NCI-H1105 (cell line): ENCODE measurements around the gene PCBP1.
"Not testable (repeated sequence)": the region's sequence is repeated elsewhere in the genome, so short reads cannot be mapped to it uniquely, and the experiment has no call there.

ENCODE experiments used
- DNase-seq: peaks from one replicate; lab custom pipeline; 2025; lab: John Stamatoyannopoulos, UW

The PCBP1 gene

GRCh38 chr2:70098032-70098431, 10.8 kb downstream of the PCBP1 start:
- DNase-seq: no peak

GRCh38 chr2:70099270-70099669, 12.0 kb downstream of the PCBP1 start:
- no peak for DNase-seq

- no peak for DNase-seq
Measured at GRCh38 chr2:70101174-70101573, 13.9 kb downstream of the PCBP1 start.

- not testable (repeated sequence) for DNase-seq
Measured at GRCh38 chr2:70101686-70102085, 14.4 kb downstream of the PCBP1 start.

GRCh38 chr2:70102323-70102905, 15.1 kb downstream of the PCBP1 start:
- DNase-seq: not testable (repeated sequence)

DNA sequence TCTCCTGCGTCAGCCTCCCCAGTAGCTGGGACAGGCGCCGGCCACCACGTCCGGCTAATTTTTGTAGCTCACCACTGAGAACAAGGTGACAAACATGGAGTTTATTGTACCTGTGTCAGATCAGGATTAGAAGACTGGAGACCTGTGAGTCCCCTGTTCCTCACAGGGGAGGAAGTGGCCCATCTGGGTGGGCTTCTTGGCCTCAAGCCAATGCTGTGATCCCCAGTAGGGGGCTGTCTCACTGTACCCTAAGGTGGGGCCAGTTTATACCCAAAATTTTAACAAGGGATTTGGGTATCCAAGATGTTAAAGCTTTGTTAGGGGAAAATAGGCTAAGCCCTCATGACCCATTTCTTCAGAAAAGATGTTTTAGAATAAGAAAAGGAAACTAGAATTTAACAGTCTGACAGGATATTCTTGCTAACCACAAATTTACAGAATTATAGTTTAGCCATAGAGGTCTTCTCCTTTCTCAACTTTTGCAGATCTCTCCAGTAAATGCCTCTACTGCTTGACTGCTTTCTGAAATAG, 16.3 kb downstream of the PCBP1 start:
- DNase-seq: no peak

DNA sequence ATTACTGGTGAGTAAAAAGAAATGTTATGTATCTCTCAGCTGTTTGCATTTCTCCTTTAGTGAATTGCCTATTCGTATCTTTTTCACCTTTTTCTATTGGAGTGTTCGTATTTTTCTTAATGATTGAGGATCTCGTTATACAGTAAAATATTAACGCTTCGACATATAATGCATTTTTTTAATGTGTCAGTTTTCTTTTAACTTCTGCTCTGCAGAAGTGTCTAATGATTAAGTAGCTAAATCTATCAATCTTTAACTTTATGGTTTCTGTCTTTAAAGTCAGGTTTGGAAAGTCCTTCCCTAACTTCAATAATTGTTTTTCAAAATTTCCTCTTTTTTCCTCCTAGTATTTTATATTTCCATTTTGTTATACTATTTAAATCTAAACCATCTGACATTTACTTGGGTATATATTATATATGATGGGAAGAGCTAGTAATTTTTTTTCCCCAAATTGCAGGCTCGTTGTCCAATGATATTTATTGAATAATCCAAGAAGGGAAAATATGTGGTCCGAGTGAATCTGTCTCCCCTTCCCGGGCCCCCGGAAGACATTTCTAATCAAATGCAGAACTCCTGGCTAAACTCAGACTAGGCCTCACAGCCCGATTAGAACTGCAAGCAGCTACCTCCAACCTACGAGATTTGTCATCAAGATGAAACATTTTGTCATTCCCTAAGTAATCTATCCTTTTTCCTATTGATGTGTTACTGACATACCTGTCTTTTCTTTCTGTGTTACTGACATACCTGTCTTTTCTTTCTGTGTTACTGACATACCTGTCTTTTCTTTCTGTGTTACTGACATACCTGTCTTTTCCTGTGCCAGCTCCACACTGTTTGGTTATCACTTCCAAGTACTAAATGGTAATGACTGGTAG, 17.2 kb downstream of the PCBP1 start:
- DNase-seq: no peak

- not testable (repeated sequence) for DNase-seq
Measured at GRCh38 chr2:70106138-70106537, 18.9 kb downstream of the PCBP1 start.

DNA sequence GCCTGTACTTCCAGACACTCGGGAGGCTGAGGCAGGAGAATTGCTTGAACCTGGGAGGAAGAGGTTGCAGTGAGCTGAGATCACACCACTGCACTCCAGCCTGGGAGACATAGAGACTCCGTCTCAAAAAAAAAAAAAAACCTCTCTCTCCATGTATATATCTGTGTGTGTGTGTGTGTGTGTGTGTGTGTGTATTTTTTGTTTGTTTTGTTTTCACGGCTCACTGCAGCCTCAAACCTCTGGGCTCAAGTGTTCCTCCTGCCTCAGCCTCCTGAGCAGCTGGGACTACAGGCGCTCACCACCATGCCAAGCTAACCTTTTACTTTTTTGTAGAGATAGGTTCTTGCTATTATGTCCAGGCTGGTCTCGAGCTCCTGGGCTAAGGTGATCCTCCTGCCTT, 23.1 kb downstream of the PCBP1 start:
- DNase-seq: not testable (repeated sequence)

DNA sequence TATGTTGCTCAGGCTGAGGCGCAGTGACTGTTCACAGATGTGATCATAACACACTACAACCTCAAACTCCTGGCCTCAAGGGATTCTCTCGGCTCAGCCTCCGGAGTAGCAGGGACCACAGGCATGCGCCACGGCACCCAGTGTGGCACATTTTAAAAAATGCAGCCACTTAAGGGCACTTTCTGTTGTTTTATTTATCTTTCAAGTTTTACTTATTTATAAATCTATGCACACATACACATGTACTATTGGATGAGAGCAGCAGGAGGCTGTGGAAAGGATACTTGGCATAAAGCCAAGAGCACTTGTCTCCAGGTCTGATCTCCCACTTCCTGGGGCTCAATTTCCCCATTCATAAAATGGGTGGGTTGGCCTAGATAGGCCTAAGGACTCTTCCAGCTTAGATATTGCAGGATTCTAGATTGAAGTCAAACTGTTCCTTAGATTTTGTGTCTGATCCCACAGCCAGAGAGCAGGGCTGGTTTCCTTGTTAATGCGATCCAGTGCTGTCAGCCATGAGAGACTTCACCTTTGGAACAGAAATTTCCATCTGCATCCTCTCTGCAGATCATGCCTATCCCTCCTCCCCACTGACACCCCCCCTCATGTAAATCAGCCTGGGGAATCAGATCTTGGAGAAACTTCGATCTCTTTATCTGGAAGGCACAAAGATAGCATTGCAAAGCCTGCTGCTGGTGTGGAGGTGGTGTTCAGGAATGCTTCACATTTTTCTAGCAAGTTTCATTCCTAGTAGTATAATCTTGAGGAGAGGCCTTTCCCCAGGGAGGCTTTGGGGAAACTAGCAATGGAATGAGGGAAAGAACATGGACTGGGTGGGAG, 24.7 kb downstream of the PCBP1 start:
- peak; percentile 2 for DNase-seq

GRCh38 chr2:70113359-70114070, 26.2 kb downstream of the PCBP1 start:
- no peak for DNase-seq

- no peak for DNase-seq
Measured at GRCh38 chr2:70115646-70116442, 28.6 kb downstream of the PCBP1 start.

DNA sequence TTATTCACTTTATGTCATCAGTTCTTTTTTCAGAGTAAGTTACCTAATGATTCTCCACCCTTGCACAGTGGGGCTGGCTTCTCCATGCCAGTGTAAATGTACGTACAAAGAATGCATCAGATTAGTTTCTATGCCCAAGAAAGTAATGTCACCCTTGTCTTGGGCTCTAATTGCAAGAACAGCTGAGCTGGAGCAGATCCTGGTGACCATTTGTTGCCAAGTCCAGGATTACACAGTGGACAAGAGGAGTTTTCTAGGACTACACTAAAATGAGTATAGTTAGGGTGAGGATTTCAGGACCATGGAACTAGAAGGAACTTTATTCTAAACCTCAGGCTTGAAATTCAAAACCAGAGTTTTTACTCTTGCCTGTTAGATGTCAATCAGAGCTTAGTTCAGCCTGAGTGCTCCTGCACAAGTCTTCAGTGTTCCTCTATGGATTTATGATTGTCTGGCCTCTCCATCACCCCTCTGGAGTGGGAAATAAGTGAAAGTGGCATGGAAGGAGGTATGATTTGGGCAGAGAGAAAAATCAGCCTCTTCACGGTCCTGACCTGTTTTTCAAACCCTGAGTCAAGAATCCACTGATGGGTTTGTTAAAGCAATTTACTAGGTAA, 29.8 kb downstream of the PCBP1 start:
- DNase-seq: no peak

- no peak for DNase-seq
Measured at GRCh38 chr2:70118798-70119454, 31.6 kb downstream of the PCBP1 start.

DNA sequence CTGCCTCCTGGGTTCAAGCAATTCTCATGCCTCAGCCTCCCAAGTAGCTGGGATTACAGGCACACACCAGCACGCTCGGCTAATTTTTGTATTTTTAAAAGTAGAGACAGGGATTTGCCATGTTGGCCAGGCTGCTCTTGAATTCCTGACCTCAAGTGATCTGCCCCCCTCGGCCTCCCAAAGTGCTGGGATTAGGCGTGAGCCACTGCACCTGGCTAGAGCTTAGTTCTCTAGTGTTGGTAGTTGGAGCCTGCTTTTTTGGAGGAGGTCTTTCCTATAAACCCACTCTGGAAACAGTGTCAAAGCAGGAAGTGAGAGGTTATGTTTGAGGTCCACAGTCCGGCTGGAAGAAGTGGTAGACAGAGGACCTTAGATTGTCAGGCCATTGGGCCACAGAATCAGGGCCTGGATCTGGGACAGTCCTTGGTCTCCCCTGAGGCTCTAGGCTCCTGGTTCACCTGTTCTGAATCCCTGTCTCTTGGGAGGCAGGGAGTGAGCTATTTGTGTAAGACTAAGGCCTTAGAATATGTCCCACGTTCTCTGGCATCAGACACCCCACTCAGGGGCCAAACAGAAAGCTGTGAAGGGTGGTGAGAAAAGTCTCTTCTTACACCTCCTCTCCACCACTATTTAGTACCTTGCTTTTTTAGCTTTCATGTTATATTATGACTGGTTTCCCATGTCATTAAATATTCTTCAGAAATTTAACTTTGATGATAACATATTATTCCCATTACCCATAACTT, 34.5 kb downstream of the PCBP1 start:
- no peak for DNase-seq

- no peak for DNase-seq
Measured at GRCh38 chr2:70122470-70122869, 35.2 kb downstream of the PCBP1 start.

- no peak for DNase-seq
Measured at GRCh38 chr2:70123051-70123828, 36.0 kb downstream of the PCBP1 start.

DNA sequence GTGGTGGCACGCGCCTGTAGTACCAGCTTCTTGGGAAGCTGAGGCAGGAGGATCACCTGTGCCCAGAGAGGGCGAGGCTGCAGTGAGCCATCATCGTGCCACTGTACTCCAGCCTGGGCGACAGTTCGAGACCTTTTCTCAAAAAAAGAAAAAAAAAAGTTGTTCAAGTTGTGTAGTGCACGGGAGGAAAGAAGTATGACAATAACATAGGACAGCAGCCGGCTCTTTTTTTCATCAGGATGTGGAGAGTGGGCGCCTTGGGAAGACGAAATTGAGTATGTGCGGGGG, 36.5 kb downstream of the PCBP1 start:
- no peak for DNase-seq
